Middle frontal gyrus (tissue), 1 donor: Measurements from ENCODE around the gene CD99.

Source experiments
- DNase-seq: peaks from one replicate; pipeline ENCODE4 v3.0.0-alpha.2; 2015; ENCODE audit warnings: low spot score; ENCODE audit errors: extremely low spot score

The CD99 gene

GRCh38 chrX:2697741-2698299, 6.7 kb downstream of the CD99 start:
- DNase-seq = no peak

- DNase-seq = no peak
Observed at GRCh38 chrX:2698604-2699003, 7.5 kb downstream of the CD99 start.

- no peak for DNase-seq
Observed at GRCh38 chrX:2699959-2700358, 8.9 kb downstream of the CD99 start.

GRCh38 chrX:2700405-2701320, 9.6 kb downstream of the CD99 start:
- DNase-seq = no peak

GRCh38 chrX:2701600-2701999, 10.5 kb downstream of the CD99 start:
- DNase-seq = no peak

- no peak for DNase-seq
Observed at GRCh38 chrX:2703991-2704369, 12.9 kb downstream of the CD99 start.

- no peak for DNase-seq
Observed at GRCh38 chrX:2705046-2705832, 14.1 kb downstream of the CD99 start.

GRCh38 chrX:2707334-2707760, 16.3 kb downstream of the CD99 start:
- no peak for DNase-seq

- no peak for DNase-seq
Observed at GRCh38 chrX:2708021-2708420, 16.9 kb downstream of the CD99 start.

- no peak for DNase-seq
Observed at GRCh38 chrX:2708592-2709188, 17.6 kb downstream of the CD99 start.

- no peak for DNase-seq
Observed at GRCh38 chrX:2709556-2709955, 18.5 kb downstream of the CD99 start.

- no peak for DNase-seq
Observed at GRCh38 chrX:2710041-2710840, 19.1 kb downstream of the CD99 start.

GRCh38 chrX:2711441-2711840, 20.3 kb downstream of the CD99 start:
- DNase-seq = no peak

GRCh38 chrX:2712428-2712827, 21.3 kb downstream of the CD99 start:
- no peak for DNase-seq

- DNase-seq = no peak
Observed at GRCh38 chrX:2712890-2713840, 22.1 kb downstream of the CD99 start.

GRCh38 chrX:2714551-2714950, 23.5 kb downstream of the CD99 start:
- DNase-seq = no peak

GRCh38 chrX:2715066-2715600, 24.0 kb downstream of the CD99 start:
- DNase-seq = no peak

GRCh38 chrX:2717312-2717711, 26.2 kb downstream of the CD99 start:
- DNase-seq = no peak

- DNase-seq = no peak
Observed at GRCh38 chrX:2718821-2719220, 27.7 kb downstream of the CD99 start.
